ENCODE measurements around the gene ILF2.

- TF ChIP-seq ZNF598 (CRISPR knock-in tag; IDR thresholded peaks at IDR 0.05; ENCODE audit: borderline replicate concordance) = no peak
- peak; percentile 84; the same call in 1 of the 2 replicates for TF ChIP-seq MAZ (IDR thresholded peaks at IDR 0.05; ENCODE audit: borderline replicate concordance, low read depth, low read length)
- no peak for TF ChIP-seq MAZ (CRISPR knock-in tag; IDR thresholded peaks at IDR 0.05; ENCODE audit: low read depth)
- TF ChIP-seq ZNF597 (CRISPR knock-in tag; IDR thresholded peaks at IDR 0.05) = no peak
- TF ChIP-seq MZF1 (CRISPR knock-in tag; IDR thresholded peaks at IDR 0.05; ENCODE audit: borderline replicate concordance) = no peak
- no peak for TF ChIP-seq NCOA5 (CRISPR knock-in tag; IDR thresholded peaks at IDR 0.05)
- no peak for TF ChIP-seq FOXJ3 (CRISPR knock-in tag; IDR thresholded peaks at IDR 0.05; ENCODE audit: borderline replicate concordance)
- peak; percentile 51 to 78; a peak in 3 of 4 replicates for TF ChIP-seq POLR2A (IDR thresholded peaks at IDR 0.05; ENCODE audit: insufficient read depth in 1 of 2, low read depth in 2 of 2, low read length in 2 of 2)
- no peak for TF ChIP-seq KAT7 (CRISPR knock-in tag; IDR thresholded peaks at IDR 0.05; ENCODE audit: borderline replicate concordance)
- TF ChIP-seq EP300 (IDR thresholded peaks at IDR 0.05; ENCODE audit: low read depth in 2 of 2, low read length in 2 of 2) = peak in 1 of 2 experiments; percentile 12; a peak in 1 of 4 replicates
- TF ChIP-seq EP300 (CRISPR knock-in tag; IDR thresholded peaks at IDR 0.05; ENCODE audit: borderline replicate concordance) = no peak
- peak; percentile 48 for TF ChIP-seq CTCF (CRISPR knock-in tag; IDR thresholded peaks at IDR 0.05)
- TF ChIP-seq THAP8 (CRISPR knock-in tag; IDR thresholded peaks at IDR 0.05; ENCODE audit: borderline replicate concordance) = no peak
- TF ChIP-seq ATF6 (CRISPR knock-in tag; conservative IDR thresholded peaks at IDR 0.05) = no peak
- TF ChIP-seq PRDM10 (CRISPR knock-in tag; IDR thresholded peaks at IDR 0.05; ENCODE audit: low read depth) = no peak
- TF ChIP-seq EZH2 (conservative IDR thresholded peaks at IDR 0.05; ENCODE audit: low read depth, low read length) = no peak
Observed at GRCh38 chr1:153658400-153659174, 12.2 kb downstream of the ILF2 start, which contains the start of gene SNAPIN.
